Effector CD8-positive, alpha-beta T cell (primary cell): ENCODE data around the gene MYO1B.
"Not testable (repeated sequence)": the region's sequence is repeated elsewhere in the genome, so short reads cannot be mapped to it uniquely, and the experiment has no call there.

ENCODE experiments used
- DNase-seq: peaks from one replicate; lab custom pipeline; 2025; lab: John Stamatoyannopoulos, UW

MYO1B gene

DNA sequence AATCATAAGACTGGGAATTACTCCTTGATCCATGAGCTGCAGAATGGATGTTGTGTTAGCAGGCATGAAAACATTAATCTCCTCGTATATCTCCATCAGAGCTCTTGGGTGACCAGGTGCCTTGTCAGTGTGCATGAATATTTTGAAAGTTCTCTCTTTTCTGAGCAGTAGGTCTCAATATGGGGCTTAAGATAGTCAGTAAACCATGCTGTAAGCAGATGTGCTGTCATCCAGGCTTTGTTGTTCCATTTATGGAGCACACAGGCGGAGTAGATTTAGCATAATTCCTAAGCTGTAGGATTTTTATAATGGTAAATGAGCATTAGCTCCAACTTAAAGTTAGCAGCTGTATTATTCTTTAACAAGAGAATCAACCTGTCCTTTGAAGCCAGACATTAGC, 160.3 kb downstream of the MYO1B start:
- DNase-seq = no peak

DNA sequence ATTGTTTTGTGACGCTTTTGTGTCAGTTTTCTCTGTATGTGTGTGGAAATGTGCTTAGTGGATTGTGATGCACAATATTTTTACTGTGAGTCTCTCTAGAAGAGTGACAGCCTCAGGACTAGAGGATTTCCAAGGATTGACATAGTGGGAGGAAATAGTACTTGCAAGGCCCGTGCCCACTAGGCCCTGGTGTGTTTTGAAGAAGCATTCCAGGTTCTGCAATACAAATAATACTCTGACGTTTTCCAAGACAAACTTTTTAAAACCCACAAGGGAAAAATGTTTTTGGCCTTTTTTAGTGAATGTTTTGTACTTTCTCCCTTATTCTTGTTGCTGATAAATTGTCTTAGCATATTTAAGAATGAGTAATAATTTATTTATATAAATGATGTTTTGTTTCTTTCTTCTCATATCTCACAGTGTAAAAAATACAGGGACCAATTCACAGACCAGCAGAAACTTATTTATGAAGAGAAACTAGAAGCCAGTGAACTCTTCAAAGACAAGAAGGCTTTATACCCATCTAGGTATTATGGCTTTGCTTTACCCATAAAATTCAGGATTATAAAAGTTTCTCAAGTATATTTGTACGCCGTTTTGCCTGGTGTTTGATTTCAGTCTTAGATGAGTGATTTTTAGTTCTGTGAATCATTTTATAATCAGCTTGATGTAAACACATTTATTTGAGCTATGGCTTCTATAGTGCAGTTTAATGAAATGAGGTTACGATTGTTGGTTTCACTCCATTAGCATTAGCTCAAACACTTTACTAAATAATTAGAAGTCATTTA, 165.6 kb downstream of the MYO1B start:
- no peak for DNase-seq

DNA sequence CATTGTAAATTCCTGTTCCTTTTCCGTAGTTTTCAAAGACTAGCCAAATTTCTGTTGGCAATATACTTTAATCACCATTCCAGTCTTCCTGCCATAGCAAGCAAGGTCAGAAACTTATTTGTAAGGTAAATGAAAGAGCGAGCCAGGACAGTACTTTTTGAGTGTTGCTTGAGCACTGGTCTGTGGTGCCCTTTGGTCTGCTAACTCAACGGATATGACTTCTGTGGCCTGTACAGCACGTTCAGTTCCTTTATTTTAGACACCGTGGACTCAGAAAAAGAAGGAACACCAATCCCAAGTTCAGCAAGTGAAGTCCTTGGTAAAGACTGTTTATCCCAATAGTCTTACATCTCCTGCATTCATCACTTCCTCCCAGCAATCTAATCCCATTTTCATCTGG, 166.3 kb downstream of the MYO1B start:
- DNase-seq = no peak

DNA sequence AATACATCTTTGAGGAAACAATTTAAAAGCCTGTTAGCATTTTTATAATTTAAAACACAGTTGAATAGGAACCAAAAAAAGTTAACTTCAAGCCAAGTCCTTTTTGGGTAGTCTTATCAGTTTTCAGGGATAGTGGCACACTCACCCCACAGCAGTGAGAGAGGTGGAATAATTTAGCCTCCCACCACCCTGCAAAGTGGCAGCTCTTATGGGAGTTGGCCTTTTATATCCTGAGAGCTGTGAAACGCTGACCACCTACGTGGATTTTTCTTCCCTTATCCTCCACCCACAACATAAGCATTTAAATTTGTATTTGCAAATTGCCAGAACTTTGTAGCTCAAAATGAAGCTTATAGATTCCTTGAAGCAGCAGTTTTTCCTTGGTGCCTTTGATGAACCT, 167.1 kb downstream of the MYO1B start:
- DNase-seq = no peak

GRCh38 chr2:191415101-191415500, 169.9 kb downstream of the MYO1B start:
- DNase-seq = no peak

GRCh38 chr2:191415858-191416257, 170.7 kb downstream of the MYO1B start:
- DNase-seq = no peak

DNA sequence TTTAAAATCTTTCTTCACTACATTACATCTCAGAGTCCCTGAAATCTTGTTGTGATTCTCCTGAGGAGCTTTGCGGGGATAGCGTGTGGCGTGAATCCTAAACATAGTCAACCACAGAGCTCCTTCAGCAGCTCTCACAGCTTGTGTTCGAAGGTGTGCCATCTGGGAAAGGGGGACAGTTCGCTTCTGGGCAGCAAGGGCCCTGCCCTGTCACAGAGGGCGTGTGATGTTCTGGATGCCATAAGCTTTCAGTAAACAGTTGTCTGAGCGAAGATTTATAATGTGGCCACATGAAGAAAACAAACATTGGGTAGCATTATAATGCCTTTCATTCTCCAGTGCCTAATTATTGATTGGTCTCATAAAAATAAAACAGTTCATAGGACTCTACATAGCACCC, 172.5 kb downstream of the MYO1B start:
- DNase-seq = no peak

- DNase-seq = no peak
Measured at GRCh38 chr2:191421950-191422349, 176.7 kb downstream of the MYO1B start.

DNA sequence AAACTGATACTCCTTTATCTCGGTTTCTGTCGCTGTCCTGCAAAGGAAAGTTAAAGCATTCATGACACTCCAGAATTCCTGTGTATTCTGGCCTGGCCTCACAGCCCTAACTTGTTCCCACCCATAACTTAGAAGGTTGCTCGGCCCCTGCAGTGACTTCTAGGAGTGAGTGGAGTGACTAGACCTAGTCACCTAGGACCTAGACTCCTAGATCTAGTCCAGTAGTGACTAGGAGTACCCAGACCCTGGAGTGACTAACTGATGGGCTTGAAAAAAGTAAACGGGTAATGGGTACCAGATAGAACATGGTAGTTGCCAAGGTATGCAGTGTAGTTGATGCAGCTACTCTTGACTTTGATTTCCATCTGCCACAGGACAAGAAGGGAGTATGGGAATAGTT, 181.8 kb downstream of the MYO1B start:
- no peak for DNase-seq

DNA sequence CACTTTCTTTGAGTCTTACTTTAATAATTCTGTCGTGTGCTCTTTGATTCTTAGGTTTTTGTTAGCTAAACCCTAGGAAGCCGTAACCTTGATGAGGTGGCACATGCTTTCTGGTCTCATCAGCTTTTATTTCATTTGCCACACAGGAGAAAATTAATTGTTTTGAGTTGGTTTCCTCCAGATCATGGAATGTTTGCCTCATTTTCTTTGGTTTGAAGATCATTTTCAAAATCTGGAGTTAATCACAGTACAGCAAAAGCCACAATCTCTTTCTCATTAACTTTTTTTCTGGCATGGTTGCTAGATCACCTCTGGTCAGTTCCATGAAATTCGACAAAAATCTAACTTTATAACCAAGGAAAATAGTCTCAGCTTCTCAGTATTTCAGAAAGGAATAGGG, 182.9 kb downstream of the MYO1B start:
- DNase-seq = no peak

DNA sequence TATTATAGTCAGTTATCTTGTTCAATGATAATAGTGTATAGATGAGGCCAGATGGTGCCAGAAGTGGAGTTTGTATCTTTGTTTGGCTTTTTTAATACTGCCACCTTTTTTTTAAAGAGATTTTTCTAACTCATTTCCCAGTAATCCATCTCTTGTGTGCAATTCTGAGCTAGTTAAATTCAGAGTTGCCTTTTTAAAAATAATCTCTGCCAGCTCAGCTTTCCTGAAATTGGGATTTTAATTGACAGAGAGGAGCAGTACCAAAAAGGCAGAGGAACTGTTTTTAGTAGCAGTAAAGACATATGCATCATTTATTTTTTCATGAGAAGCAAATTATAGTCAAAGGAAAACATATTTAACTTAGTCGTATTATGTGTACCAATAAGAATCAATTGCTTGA, 185.3 kb downstream of the MYO1B start:
- DNase-seq = no peak

DNA sequence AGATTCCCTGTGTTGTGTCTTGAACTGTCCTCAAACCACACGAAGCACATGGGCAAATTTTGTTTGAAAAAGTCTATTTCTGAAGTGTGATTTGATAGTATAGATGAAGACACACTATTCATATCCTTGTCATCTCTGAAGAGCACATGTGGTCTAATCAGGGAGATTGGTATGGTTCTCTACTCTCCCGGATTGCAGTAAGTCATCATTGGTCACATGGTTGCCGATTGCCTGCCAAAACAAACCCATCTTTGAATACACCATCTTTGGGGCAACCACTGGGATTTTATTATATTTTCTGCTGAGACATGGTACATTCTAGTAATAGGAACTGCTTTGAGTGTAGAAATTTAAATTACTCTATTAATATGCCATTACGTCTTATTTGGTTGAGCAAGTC, 186.9 kb downstream of the MYO1B start:
- no peak for DNase-seq

DNA sequence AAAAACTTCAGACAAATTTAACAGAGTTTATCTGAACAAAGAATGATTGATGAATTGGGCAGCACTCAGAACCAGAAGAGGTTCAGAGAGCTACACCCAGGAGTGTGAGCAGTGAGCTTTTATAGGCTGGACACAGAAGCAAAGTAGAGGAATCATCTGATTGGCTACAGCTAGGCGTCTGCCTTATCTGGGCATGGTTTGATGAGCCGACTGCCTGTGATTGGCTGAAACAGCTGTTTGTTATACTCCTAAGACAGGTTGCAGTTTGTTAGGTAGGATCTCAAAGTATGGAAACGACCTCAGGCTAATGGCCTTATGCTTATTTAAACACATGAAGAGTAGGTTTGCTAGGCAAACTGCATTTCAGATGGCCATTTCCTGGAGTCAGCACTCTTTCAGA, 188.9 kb downstream of the MYO1B start:
- no peak for DNase-seq

- no peak for DNase-seq
Measured at GRCh38 chr2:191435141-191435540, 189.9 kb downstream of the MYO1B start.

DNA sequence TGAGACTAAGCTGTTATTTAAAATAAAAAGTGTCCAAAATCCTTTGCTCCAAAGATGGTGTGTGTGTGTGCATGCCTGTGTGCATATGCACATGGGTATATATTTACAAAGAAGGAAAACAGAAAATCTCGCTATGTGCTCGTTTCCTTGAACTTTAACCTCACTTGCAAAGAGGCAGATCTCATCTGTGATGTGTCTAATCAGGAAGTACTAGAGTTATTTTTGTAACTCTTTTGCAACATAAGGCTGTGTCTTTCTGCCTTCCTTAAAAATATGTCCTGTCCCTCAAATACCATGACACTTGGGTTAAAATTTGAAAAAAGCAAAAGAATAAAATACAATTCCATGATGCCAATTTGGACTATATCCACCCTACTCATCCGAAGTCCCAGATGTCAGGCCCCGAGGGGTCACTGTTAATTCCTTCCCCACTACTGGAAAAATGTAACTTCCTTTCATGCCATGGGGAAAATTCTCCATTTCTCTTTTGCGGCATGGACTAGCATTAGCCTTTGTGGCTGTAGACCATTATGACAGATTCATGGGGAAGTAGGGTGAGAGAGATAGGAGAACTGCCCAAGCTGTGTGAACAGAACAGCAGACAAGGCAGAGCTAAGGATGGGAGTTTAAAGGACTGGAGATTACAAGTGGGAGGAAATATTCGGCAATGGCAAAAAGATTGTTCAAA, 191.3 kb downstream of the MYO1B start:
- DNase-seq = no peak

- DNase-seq = no peak
Measured at GRCh38 chr2:191439481-191439880, 194.3 kb downstream of the MYO1B start.

DNA sequence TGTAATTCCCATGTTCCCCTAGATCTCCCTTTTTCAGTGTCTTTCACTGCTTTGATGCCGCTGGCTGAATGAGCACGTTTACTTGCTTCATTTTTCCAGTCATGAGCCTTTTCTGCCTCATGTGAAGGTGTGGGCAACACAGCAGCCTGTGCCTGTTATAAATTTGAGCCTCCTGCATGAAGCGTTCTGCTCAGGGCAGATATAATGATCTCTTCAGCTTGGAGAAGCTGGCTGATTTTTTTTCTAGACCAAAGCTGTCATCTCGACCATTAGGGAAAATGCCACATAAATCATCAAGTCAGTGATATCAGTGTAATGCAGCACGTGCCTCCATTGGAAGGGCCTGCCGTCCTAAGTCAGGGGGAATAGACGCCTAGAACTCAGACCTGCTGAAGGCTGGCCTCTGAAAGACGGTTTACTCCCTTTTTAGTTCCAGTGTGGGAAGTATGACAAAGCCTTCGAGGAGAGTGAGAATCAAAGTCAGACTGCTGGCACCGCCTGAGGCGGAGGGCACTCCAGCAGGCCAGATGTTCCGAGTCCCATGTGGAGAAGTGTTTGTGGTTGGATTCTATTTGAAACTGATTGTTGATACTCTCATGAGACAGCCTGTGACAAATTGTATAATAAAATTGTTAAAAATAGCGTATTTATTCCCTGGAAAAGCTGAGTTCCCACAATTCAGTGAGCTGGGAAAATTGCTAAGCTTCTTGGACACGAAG, 196.5 kb downstream of the MYO1B start:
- no peak for DNase-seq

- no peak for DNase-seq
Measured at GRCh38 chr2:191443446-191443845, 198.2 kb downstream of the MYO1B start.

DNA sequence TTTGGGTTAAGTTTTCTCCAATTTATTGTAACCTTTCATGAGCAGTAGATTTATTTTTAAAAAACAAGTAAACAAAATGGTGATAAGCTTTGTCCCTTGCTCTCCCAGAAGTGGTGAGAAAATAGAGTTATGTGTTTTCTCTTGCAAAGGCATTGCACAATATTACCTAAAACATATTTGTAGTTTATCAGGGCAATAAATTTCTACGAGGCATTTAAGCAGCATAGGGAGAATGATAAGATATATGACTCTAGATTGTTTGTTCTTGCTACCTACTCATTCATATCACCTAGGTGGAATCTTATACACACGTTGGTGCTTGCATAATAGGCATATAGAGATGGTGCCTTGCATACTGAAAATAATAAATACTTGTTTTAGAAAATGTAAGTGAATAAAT, 201.7 kb downstream of the MYO1B start:
- DNase-seq = no peak

DNA sequence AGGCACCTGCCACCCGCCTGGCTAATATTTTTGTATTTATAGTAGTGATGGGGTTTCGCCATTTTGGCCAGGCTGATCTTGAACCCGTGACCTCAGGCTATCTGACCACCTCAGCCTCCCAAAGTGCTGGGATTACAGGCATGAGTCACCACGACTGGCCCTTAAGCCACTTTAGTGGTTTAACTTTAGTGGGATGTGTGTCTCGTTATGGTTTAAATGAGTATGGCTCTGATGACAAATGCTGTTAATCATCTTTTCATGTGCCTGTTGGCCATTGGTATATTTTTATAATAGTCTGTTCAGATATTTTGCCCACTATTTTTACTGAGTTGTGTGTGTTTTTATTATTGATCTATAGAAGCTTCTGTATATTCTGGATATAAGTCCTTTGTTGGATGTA, 205.9 kb downstream of the MYO1B start:
- no peak for DNase-seq

DNA sequence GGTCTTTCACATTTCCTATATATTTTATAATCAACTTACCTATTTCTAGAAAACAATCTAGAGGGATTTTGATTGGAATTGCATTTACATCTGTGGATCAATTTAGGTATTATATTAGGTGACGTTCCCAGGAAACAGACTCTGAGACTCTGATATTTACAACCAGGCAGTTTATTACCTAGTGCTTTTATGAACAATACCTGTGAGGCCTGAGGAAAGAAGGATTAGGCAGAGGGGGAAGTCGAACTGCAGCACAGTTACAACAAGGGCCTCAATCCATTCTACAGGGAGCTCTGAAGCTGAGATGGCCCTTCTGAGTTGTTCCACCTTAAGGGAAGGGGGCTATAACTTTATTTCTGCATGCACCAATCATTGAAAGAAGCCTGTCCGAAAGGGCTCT, 206.9 kb downstream of the MYO1B start:
- DNase-seq = no peak

DNA sequence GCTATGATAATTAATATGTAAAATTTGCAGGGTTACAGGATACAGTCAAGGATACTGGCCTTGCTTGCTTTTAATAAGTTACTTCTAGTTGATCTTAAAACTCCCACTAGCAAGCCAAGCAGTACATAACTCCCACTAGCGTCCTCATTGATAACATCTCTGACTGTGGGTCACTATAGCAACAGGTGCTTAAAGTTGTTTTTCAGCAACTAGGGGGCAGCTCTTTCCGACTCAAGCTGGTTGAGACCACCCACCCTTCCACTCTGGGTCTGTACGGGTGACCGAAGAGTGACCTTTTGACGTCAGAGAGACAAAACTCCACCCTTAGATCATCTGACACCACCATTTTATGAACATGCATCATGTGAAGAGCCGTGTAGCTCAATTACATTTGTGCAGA, 208.6 kb downstream of the MYO1B start:
- DNase-seq = no peak

- DNase-seq = not testable (repeated sequence)
Measured at GRCh38 chr2:191456506-191456905, 211.3 kb downstream of the MYO1B start.
